Hepatocyte (in vitro differentiated cells): ENCODE data around the gene KLHL17. TPM values are rescaled to one million over a fixed set of nuclear protein-coding genes. Genes with fewer than 3 reads are reported as not detected.

Source experiments
- DNase-seq: peaks from one replicate; pipeline ENCODE4 v3.0.0-alpha.2; 2016; ENCODE audit warnings: low spot score
- H2AFZ ChIP-seq: fragments of 200-600 bp; sonication (generic); 2 replicates; pipeline ENCODE4 v1.6.0; 2016; ENCODE audit warnings: antibody characterized with exemption, mild to moderate bottlenecking
- H3K27ac ChIP-seq: fragments of 200-600 bp; sonication (generic); 2 replicates; pipeline ENCODE4 v1.5.1; 2016; ENCODE audit warnings: mild to moderate bottlenecking
- H3K27me3 ChIP-seq: fragments of 200-600 bp; sonication (generic); 2 replicates; pipeline ENCODE4 v1.6.1; 2016
- H3K36me3 ChIP-seq: fragments of 200-600 bp; sonication (generic); replicated peaks from 2 replicates; pipeline ENCODE4 v1.5.1; 2016; ENCODE audit warnings: low read depth; ENCODE audit not compliant: insufficient read depth
- H3K4me1 ChIP-seq: fragments of 200-600 bp; sonication (generic); 2 replicates; pipeline ENCODE4 v1.5.1; 2016; ENCODE audit warnings: mild to moderate bottlenecking, moderate library complexity; ENCODE audit not compliant: insufficient read depth
- H3K4me2 ChIP-seq: fragments of 200-600 bp; sonication (generic); 2 replicates; pipeline ENCODE4 v1.6.0; 2016
- H3K4me3 ChIP-seq: fragments of 200-600 bp; sonication (generic); 2 replicates; pipeline ENCODE4 v1.5.1; 2016; ENCODE audit warnings: mild to moderate bottlenecking
- H3K79me2 ChIP-seq: fragments of 200-600 bp; sonication (generic); 2 replicates; pipeline ENCODE4 v1.6.0; 2017; ENCODE audit warnings: mild to moderate bottlenecking
- H3K9me2 ChIP-seq: fragments of 200-600 bp; sonication (generic); replicated peaks from 2 replicates; pipeline ENCODE4 v1.6.0; 2017; ENCODE audit warnings: mild to moderate bottlenecking; ENCODE audit not compliant: insufficient read depth
- H3K9me3 ChIP-seq: fragments of 200-600 bp; sonication (generic); 2 replicates; pipeline ENCODE4 v1.5.1; 2016; ENCODE audit warnings: low read depth, mild to moderate bottlenecking
- H4K20me1 ChIP-seq: fragments of 200-600 bp; sonication (generic); 2 replicates; pipeline ENCODE4 v1.6.0; 2016; ENCODE audit warnings: mild to moderate bottlenecking; ENCODE audit not compliant: insufficient read depth, poor library complexity, severe bottlenecking
- CTCF ChIP-seq: fragments of 200-600 bp; sonication (generic); IDR thresholded peaks from 2 replicates; pipeline ENCODE4 v1.5.1; 2016; ENCODE audit warnings: antibody characterized with exemption, mild to moderate bottlenecking; ENCODE audit not compliant: poor library complexity
- EZH2 ChIP-seq: fragments of 200-600 bp; sonication (generic); IDR thresholded peaks from 2 replicates; pipeline ENCODE4 v1.6.1; 2016; ENCODE audit warnings: antibody characterized with exemption, mild to moderate bottlenecking, borderline replicate concordance
- EZH2phosphoT487 ChIP-seq: fragments of 200-600 bp; sonication (generic); IDR thresholded peaks from one replicate; pipeline ENCODE4 v1.6.1; 2018; ENCODE audit warnings: antibody characterized with exemption, mild to moderate bottlenecking, low read depth, moderate library complexity; ENCODE audit not compliant: unreplicated experiment, severe bottlenecking
- WGBS: methylation state at CpG from one replicate; pipeline ENCODE4 v1.1.6; 2016; ENCODE audit warnings: low lambda C conversion rate; ENCODE audit errors: missing lambda C conversion rate; 5-methylcytosine and 5-hydroxymethylcytosine counted together
- polyA plus RNA-seq: library from polyadenylated mRNA; unstranded; fragments of >200 nt; fragmentation: Nextera tagmentation; extraction: Ambion mirVana; gene quantifications from 2 replicates; pipeline ENCODE4 v1.2.1, GENCODE V29; 2016
- total RNA-seq: library from RNA; depleted of rRNA; stranded (reverse); fragments of >200 nt; gene quantifications from 2 replicates; pipeline ENCODE4 v1.2.3, GENCODE V29; 2014

Gene KLHL17
- total and polyA plus RNA-seq, 2 experiments from 2014 or later, result 13.8 to 25.0 TPM

- Histone ChIP-seq H3K79me2 (no peaks in the 10 kb centered on the region), H2AFZ (no peak overlapping the region), H3K4me1 (peaks cover 3% of the 10 kb centered on the region), H3K27me3 (no peaks in the 10 kb centered on the region), H3K9me3 (no peaks in the 10 kb centered on the region), H3K36me3 (no peaks in the 10 kb centered on the region), H3K27ac (no peak overlapping the region), H3K4me2 (no peak overlapping the region), H3K9me2 (no peaks in the 10 kb centered on the region), H3K4me3 (no peak overlapping the region), H4K20me1 (no peaks in the 10 kb centered on the region)
- TF ChIP-seq CTCF (no peak), EZH2phosphoT487 (no peak), EZH2 (no peak)
- 95% methylated on average over 48 of the region's 60 CpGs for WGBS
- DNase-seq, result no peak
These were observed 18.7 kb downstream of the KLHL17 start for GRCh38 chr1:978835-979743.

- H3K36me3 ChIP-seq, result no peaks in the 10 kb centered on the region
- H3K9me3 ChIP-seq, result no peaks in the 10 kb centered on the region
- H3K4me3 ChIP-seq, result no peak overlapping the region
- H2AFZ ChIP-seq, result no peak overlapping the region
- H4K20me1 ChIP-seq, result no peaks in the 10 kb centered on the region
- H3K4me1 ChIP-seq, result peaks cover 3% of the 10 kb centered on the region
- no peaks in the 10 kb centered on the region for H3K79me2 ChIP-seq
- no peak for DNase-seq
- H3K9me2 ChIP-seq, result no peaks in the 10 kb centered on the region
- no peaks in the 10 kb centered on the region for H3K27me3 ChIP-seq
- no peak overlapping the region for H3K27ac ChIP-seq
- whole genome bisulfite sequencing, result 96% methylated on average over 9 of the region's 9 CpGs
- TF ChIP-seq EZH2 (no peak), EZH2phosphoT487 (no peak), CTCF (no peak)
- H3K4me2 ChIP-seq, result no peak overlapping the region
These were observed 19.3 kb downstream of the KLHL17 start for GRCh38 chr1:979744-980072.

- Histone ChIP-seq H3K27ac (no peak overlapping the region), H3K4me2 (no peak overlapping the region), H2AFZ (no peak overlapping the region), H3K9me2 (no peaks in the 10 kb centered on the region), H4K20me1 (no peaks in the 10 kb centered on the region), H3K27me3 (peaks cover 1% of the 10 kb centered on the region), H3K4me3 (no peak overlapping the region), H3K79me2 (no peaks in the 10 kb centered on the region), H3K4me1 (peaks cover 3% of the 10 kb centered on the region), H3K9me3 (no peaks in the 10 kb centered on the region), H3K36me3 (no peaks in the 10 kb centered on the region)
- WGBS, result 84% methylated on average over 12 of the region's 13 CpGs
- TF ChIP-seq EZH2phosphoT487 (no peak), EZH2 (no peak), CTCF (no peak)
- no peak for DNase-seq
These were observed 19.8 kb downstream of the KLHL17 start for GRCh38 chr1:980137-980571.
